Neural cell (in vitro differentiated cells): ENCODE results near the gene DCBLD2. TPM values are rescaled to one million over a fixed set of nuclear protein-coding genes. Genes with fewer than 3 reads are reported as not detected.

Experiments
- H2AFZ ChIP-seq: fragments of 200-600, 300-800 bp; sonication (generic), shearing (Covaris generic); 2 replicates; pipeline ENCODE4 v1.6.0; 2014; ENCODE audit warnings: low read depth, mild to moderate bottlenecking, antibody characterized with exemption, low read length, moderate library complexity
- H3F3A ChIP-seq: fragments of 200-600 bp; shearing (Covaris generic); 2 replicates; pipeline ENCODE4 v1.6.1; 2016; ENCODE audit warnings: mild to moderate bottlenecking, moderate library complexity, mixed read lengths, antibody characterized with exemption, low read length; ENCODE audit not compliant: insufficient read depth, poor library complexity, severe bottlenecking
- H3K27ac ChIP-seq: fragments of 200-600, 300-800 bp; sonication (generic), shearing (Covaris generic); 2 replicates; pipeline ENCODE4 v1.5.1; 2014; ENCODE audit warnings: mild to moderate bottlenecking, low read length, moderate library complexity
- H3K27me3 ChIP-seq: fragments of 300-800, 200-600 bp; sonication (generic), shearing (Covaris generic); 2 replicates; pipeline ENCODE4 v1.6.0; 2014; ENCODE audit warnings: mild to moderate bottlenecking, low read depth, low read length, moderate library complexity; ENCODE audit not compliant: insufficient read depth
- H3K36me3 ChIP-seq: fragments of 300-800, 200-600 bp; sonication (generic), shearing (Covaris generic); 2 replicates; pipeline ENCODE4 v1.5.1; 2014; ENCODE audit warnings: mild to moderate bottlenecking, antibody characterized with exemption, low read length, moderate library complexity; ENCODE audit not compliant: insufficient read depth
- H3K4me2 ChIP-seq: fragments of 300-800, 200-600 bp; sonication (generic), shearing (Covaris generic); 2 replicates; pipeline ENCODE4 v1.6.0; 2014; ENCODE audit warnings: mild to moderate bottlenecking, low read length
- H3K4me3 ChIP-seq: fragments of 300-800, 200-600 bp; sonication (generic), shearing (Covaris generic); 2 replicates; pipeline ENCODE4 v1.5.1; 2014; ENCODE audit warnings: mild to moderate bottlenecking, low read length, moderate library complexity
- H3K79me2 ChIP-seq: fragments of 200-600 bp; shearing (Covaris generic); replicated peaks from 2 replicates; pipeline ENCODE4 v1.6.0; 2014; ENCODE audit warnings: mild to moderate bottlenecking, low read length, moderate library complexity; ENCODE audit not compliant: insufficient read depth
- H3K9ac ChIP-seq: fragments of 300-800, 200-600 bp; sonication (generic), shearing (Covaris generic); 2 replicates; pipeline ENCODE4 v1.6.1; 2016; ENCODE audit warnings: mild to moderate bottlenecking, low read length, mixed read lengths
- H3K9me2 ChIP-seq: fragments of 200-600 bp; shearing (Covaris generic); 2 replicates; pipeline ENCODE4 v1.6.1; 2016; ENCODE audit warnings: mild to moderate bottlenecking, low read length, mixed read lengths; ENCODE audit not compliant: insufficient read depth
- H3K9me3 ChIP-seq: fragments of 200-600, 300-800 bp; sonication (generic), shearing (Covaris generic); 2 replicates; pipeline ENCODE4 v1.6.1; 2016; ENCODE audit warnings: mild to moderate bottlenecking, mixed run types, low read length, moderate library complexity, mixed read lengths
- H4K20me1 ChIP-seq: fragments of 200-600 bp; shearing (Covaris generic); 2 replicates; pipeline ENCODE4 v1.6.1; 2016; ENCODE audit warnings: mild to moderate bottlenecking, mixed run types; ENCODE audit not compliant: insufficient read depth
- CTCF ChIP-seq: fragments of 450-650 bp; IDR thresholded peaks from 2 replicates; pipeline ENCODE4 v1.5.1; 2014; ENCODE audit warnings: antibody characterized with exemption, mild to moderate bottlenecking, moderate library complexity; ENCODE audit not compliant: poor library complexity, severe bottlenecking
- EP300 ChIP-seq: fragments of 450-650 bp; conservative IDR thresholded peaks from 2 replicates; pipeline ENCODE4 v1.6.1; 2014; ENCODE audit warnings: antibody characterized with exemption, mild to moderate bottlenecking, moderate library complexity; ENCODE audit not compliant: poor library complexity, severe bottlenecking
- EZH2 ChIP-seq: fragments of 200-600, 300-800 bp; shearing (Covaris generic), sonication (generic); IDR thresholded peaks from 2 replicates; pipeline ENCODE4 v1.6.1; 2014; ENCODE audit warnings: antibody characterized with exemption, low read length, borderline replicate concordance, mild to moderate bottlenecking; ENCODE audit not compliant: insufficient read depth, poor library complexity, severe bottlenecking
- MXI1 ChIP-seq: fragments of 450-650 bp; conservative IDR thresholded peaks from 2 replicates; pipeline ENCODE4 v1.6.1; 2014; ENCODE audit warnings: antibody characterized with exemption, mild to moderate bottlenecking; ENCODE audit not compliant: poor library complexity, severe bottlenecking
- POLR2AphosphoS5 ChIP-seq: IDR thresholded peaks from 2 replicates; pipeline ENCODE4 v1.6.1; 2012
- RAD21 ChIP-seq: fragments of 450-650 bp; conservative IDR thresholded peaks from 2 replicates; pipeline ENCODE4 v1.6.1; 2014; ENCODE audit warnings: antibody characterized with exemption, mild to moderate bottlenecking, moderate library complexity
- REST ChIP-seq: IDR thresholded peaks from 2 replicates; pipeline ENCODE4 v1.6.1; 2012; ENCODE audit warnings: borderline replicate concordance
- SMC3 ChIP-seq: fragments of 450-650 bp; conservative IDR thresholded peaks from 2 replicates; pipeline ENCODE4 v1.6.1; 2014; ENCODE audit warnings: antibody characterized with exemption, mild to moderate bottlenecking, moderate library complexity; ENCODE audit not compliant: poor library complexity
- TAF1 ChIP-seq: IDR thresholded peaks from 2 replicates; pipeline ENCODE4 v1.6.1; 2012; ENCODE audit warnings: low read depth
- polyA plus RNA-seq: library from polyadenylated mRNA; depleted of rRNA; stranded (reverse); fragments of >200 nt; gene quantifications from 2 replicates; pipeline ENCODE4 v1.2.3, GENCODE V29; 2014

The DCBLD2 gene
- polyA plus RNA-seq, 1 donor from 2014 or later, result 69.0 TPM

GRCh38 chr3:98921957-98922356, 20.5 kb upstream of the DCBLD2 start:
- Histone ChIP-seq H3K36me3 (no peaks in the 10 kb centered on the region), H3K27me3 (no peaks in the 10 kb centered on the region), H3F3A (no peaks in the 10 kb centered on the region), H3K79me2 (no peaks in the 10 kb centered on the region), H3K4me3 (no peak overlapping the region), H3K9ac (no peak overlapping the region), H3K4me2 (no peak overlapping the region), H2AFZ (no peak overlapping the region), H3K27ac (no peak overlapping the region), H4K20me1 (no peaks in the 10 kb centered on the region), H3K9me2 (no peaks in the 10 kb centered on the region), H3K9me3 (no peaks in the 10 kb centered on the region)
- TF ChIP-seq POLR2AphosphoS5, result no peak
- TF ChIP-seq CTCF, result no peak
- TF ChIP-seq REST, result no peak
- no peak for TF ChIP-seq RAD21
- TF ChIP-seq SMC3, result no peak
- no peak for TF ChIP-seq EZH2
- no peak for TF ChIP-seq MXI1
- no peak for TF ChIP-seq EP300

- H4K20me1 ChIP-seq, result no peaks in the 10 kb centered on the region
- no peaks in the 10 kb centered on the region for H3K36me3 ChIP-seq
- no peak overlapping the region for H3K9ac ChIP-seq
- no peak overlapping the region for H3K27ac ChIP-seq
- H3K4me2 ChIP-seq, result no peak overlapping the region
- no peaks in the 10 kb centered on the region for H3F3A ChIP-seq
- no peak for TF ChIP-seq POLR2AphosphoS5
- TF ChIP-seq SMC3, result no peak
- TF ChIP-seq CTCF, result no peak
- TF ChIP-seq TAF1, result no peak
- no peak for TF ChIP-seq RAD21
- no peak for TF ChIP-seq REST
- H3K4me3 ChIP-seq, result no peak overlapping the region
- H3K79me2 ChIP-seq, result no peaks in the 10 kb centered on the region
- no peak overlapping the region for H2AFZ ChIP-seq
- H3K27me3 ChIP-seq, result no peaks in the 10 kb centered on the region
- no peaks in the 10 kb centered on the region for H3K9me3 ChIP-seq
- H3K9me2 ChIP-seq, result no peaks in the 10 kb centered on the region
Observed at GRCh38 chr3:98920166-98920565, 18.7 kb upstream of the DCBLD2 start.
